ENCODE results near the gene APOBR.

DNA sequence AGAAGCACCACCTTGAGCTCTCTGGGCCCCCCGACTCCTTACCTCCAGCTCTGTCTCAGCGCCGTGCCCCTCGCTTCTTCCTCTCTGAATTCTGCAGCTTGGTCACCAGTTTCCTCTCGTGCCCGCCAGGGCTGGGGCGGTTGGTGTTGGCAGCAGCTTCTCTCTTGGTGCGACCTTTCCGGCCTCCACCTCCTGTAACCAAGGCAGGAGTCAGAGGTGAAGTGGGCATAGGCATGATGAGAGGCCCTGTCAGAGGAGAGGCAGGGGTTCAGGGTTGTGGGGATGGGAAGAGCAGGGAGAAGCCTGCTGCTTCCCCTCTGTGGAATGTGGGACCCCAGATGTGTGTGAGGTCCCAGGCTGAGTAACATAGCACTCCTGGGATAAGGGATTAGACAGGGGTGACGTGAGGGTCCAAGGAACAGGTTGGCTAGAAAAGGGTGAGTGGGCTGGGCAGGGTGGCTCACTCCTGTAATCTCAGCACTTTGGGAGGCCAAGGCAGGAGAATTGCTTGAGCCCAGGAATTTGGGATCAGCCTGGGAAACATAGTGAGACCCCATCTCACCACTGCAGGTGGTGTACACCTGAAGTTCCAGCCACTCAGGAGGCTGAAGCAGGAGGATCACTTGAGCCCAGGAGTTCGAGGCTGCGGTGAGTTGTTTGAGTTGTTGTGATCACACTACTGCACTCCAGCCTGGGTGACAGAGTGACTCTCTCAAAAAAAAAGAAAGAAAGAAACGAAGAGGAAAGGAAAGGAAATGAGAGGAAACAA, 43.7 kb downstream of the APOBR start:
- no peak for TF ChIP-seq CTCF (IDR thresholded peaks at IDR 0.05)
- no peak for TF ChIP-seq POLR2A (IDR thresholded peaks at IDR 0.05)
